H9 (cell line): ENCODE measurements around the gene CNOT10. TPM values are rescaled to one million over a fixed set of nuclear protein-coding genes. Genes with fewer than 3 reads are reported as not detected.
"Not testable (repeated sequence)": the region's sequence is repeated elsewhere in the genome, so short reads cannot be mapped to it uniquely, and the experiment has no call there.

Source experiments
- DNase-seq: peaks from one replicate; pipeline ENCODE4 v3.0.0-alpha.2; 2017
- H2AFZ ChIP-seq: one replicate; pipeline ENCODE4 v1.6.1; 2013; ENCODE audit warnings: mild to moderate bottlenecking, low read length, control low read depth, moderate library complexity
- H2AK5ac ChIP-seq: 2 replicates; pipeline ENCODE4 v1.6.1; 2013; ENCODE audit warnings: low read length, control low read depth, mixed read lengths; ENCODE audit not compliant: insufficient read length
- H2BK120ac ChIP-seq: one replicate; pipeline ENCODE4 v1.6.1; 2013; ENCODE audit warnings: low read depth, mild to moderate bottlenecking, low read length, control low read depth, inconsistent platforms; ENCODE audit not compliant: poor library complexity, severe bottlenecking
- H2BK12ac ChIP-seq: 2 replicates; pipeline ENCODE4 v1.6.1; 2013; ENCODE audit warnings: low read length, control low read depth, mixed read lengths, low read depth; ENCODE audit not compliant: insufficient read length
- H2BK15ac ChIP-seq: 2 replicates; pipeline ENCODE4 v1.6.1; 2013; ENCODE audit warnings: low read depth, low read length, control low read depth
- H2BK20ac ChIP-seq: one replicate; pipeline ENCODE4 v1.6.1; 2013; ENCODE audit warnings: low read depth, mild to moderate bottlenecking, low read length, control low read depth, inconsistent platforms; ENCODE audit not compliant: poor library complexity, severe bottlenecking
- H2BK5ac ChIP-seq: 2 replicates; pipeline ENCODE4 v1.6.1; 2013; ENCODE audit warnings: low read length, control low read depth, mixed read lengths; ENCODE audit not compliant: insufficient read length
- H3K14ac ChIP-seq: 2 replicates; pipeline ENCODE4 v1.6.1; 2013; ENCODE audit warnings: low read length, control low read depth; ENCODE audit not compliant: insufficient read depth
- H3K18ac ChIP-seq: 2 replicates; pipeline ENCODE4 v1.6.1; 2013; ENCODE audit warnings: low read depth, mild to moderate bottlenecking, mixed read lengths, low read length, control low read depth; ENCODE audit not compliant: insufficient read length
- H3K23ac ChIP-seq: 2 replicates; pipeline ENCODE4 v1.6.1; 2013; ENCODE audit warnings: low read length, control low read depth, mixed read lengths, low read depth; ENCODE audit not compliant: insufficient read length
- H3K23me2 ChIP-seq: 2 replicates; pipeline ENCODE4 v1.6.1; 2013; ENCODE audit warnings: low read depth, mild to moderate bottlenecking, mixed read lengths, low read length, control low read depth; ENCODE audit not compliant: insufficient read length, poor library complexity, severe bottlenecking
- H3K27ac ChIP-seq: 2 replicates; pipeline ENCODE4 v1.5.1; 2013; ENCODE audit warnings: low read length, control low read depth, mixed read lengths, low read depth; ENCODE audit not compliant: insufficient read length
- H3K27me3 ChIP-seq: 2 replicates; pipeline ENCODE4 v1.6.1; 2013; ENCODE audit warnings: low read length, control low read depth, inconsistent platforms; ENCODE audit not compliant: insufficient read depth
- H3K4ac ChIP-seq: 2 replicates; pipeline ENCODE4 v1.6.1; 2013; ENCODE audit warnings: low read depth, mild to moderate bottlenecking, control low read depth, inconsistent platforms, low read length, moderate library complexity
- H3K4me1 ChIP-seq: 2 replicates; pipeline ENCODE4 v1.6.1; 2013; ENCODE audit warnings: low read length, control low read depth, inconsistent platforms; ENCODE audit not compliant: insufficient read depth
- H3K4me2 ChIP-seq: 2 replicates; pipeline ENCODE4 v1.6.1; 2013; ENCODE audit warnings: low read length, control low read depth, mixed read lengths; ENCODE audit not compliant: insufficient read length, insufficient read depth
- H3K56ac ChIP-seq: 2 replicates; pipeline ENCODE4 v1.6.1; 2013; ENCODE audit warnings: low read depth, mild to moderate bottlenecking, mixed read lengths, low read length, control low read depth; ENCODE audit not compliant: insufficient read length
- H3K79me1 ChIP-seq: 2 replicates; pipeline ENCODE4 v1.6.1; 2013; ENCODE audit warnings: low read depth, mild to moderate bottlenecking, moderate library complexity, low read length, control low read depth, inconsistent platforms; ENCODE audit not compliant: insufficient read depth, poor library complexity, severe bottlenecking
- H3K79me2 ChIP-seq: 2 replicates; pipeline ENCODE4 v1.6.1; 2013; ENCODE audit warnings: low read length, control low read depth, inconsistent platforms; ENCODE audit not compliant: insufficient read depth
- H3K9ac ChIP-seq: 2 replicates; pipeline ENCODE4 v1.6.1; 2013; ENCODE audit warnings: low read length, control low read depth, mixed read lengths; ENCODE audit not compliant: insufficient read length; ENCODE audit errors: extremely low read depth
- H3K9me3 ChIP-seq: one replicate; pipeline ENCODE4 v1.6.1; 2013; ENCODE audit warnings: low read depth, low read length, inconsistent platforms; ENCODE audit not compliant: control insufficient read depth
- H3T11ph ChIP-seq: one replicate; pipeline ENCODE4 v1.6.1; 2013; ENCODE audit warnings: mild to moderate bottlenecking, low read length, control low read depth, inconsistent platforms
- H4K20me1 ChIP-seq: one replicate; pipeline ENCODE4 v1.6.1; 2013; ENCODE audit not compliant: control insufficient read depth, insufficient read length, insufficient read depth
- H4K5ac ChIP-seq: 2 replicates; pipeline ENCODE4 v1.6.1; 2013; ENCODE audit warnings: low read depth, mild to moderate bottlenecking, mixed read lengths, low read length, control low read depth; ENCODE audit not compliant: insufficient read length
- H4K8ac ChIP-seq: replicated peaks from 2 replicates; pipeline ENCODE4 v1.6.1; 2013; ENCODE audit warnings: low read length, control low read depth, mixed read lengths, low read depth; ENCODE audit not compliant: insufficient read length
- H4K91ac ChIP-seq: 2 replicates; pipeline ENCODE4 v1.6.1; 2013; ENCODE audit warnings: low read depth, mild to moderate bottlenecking, moderate library complexity, mixed read lengths, low read length, control low read depth; ENCODE audit not compliant: insufficient read length
- H3K27ac Mint-ChIP-seq, 3 experiments: 2 replicates in 2 of 3; 3 replicates in 1 of 3; pipeline ENCODE4 v1.8.0; 2020 to 2021; ENCODE audit warnings: mixed read lengths in 3 of 3, mild to moderate bottlenecking in 1 of 3, moderate library complexity in 1 of 3
- H3K27me3 Mint-ChIP-seq: 2 replicates; pipeline ENCODE4 v1.8.0; 2021; ENCODE audit warnings: low read depth, mild to moderate bottlenecking, moderate library complexity, mixed read lengths
- H3K36me3 Mint-ChIP-seq, 3 experiments: 2 replicates in 2 of 3; 3 replicates in 1 of 3; pipeline ENCODE4 v1.8.0; 2020 to 2021; ENCODE audit warnings: low read depth in 3 of 3, mixed read lengths in 3 of 3; ENCODE audit not compliant: insufficient read depth in 1 of 3
- H3K4me1 Mint-ChIP-seq, 2 experiments: 2 replicates each; pipeline ENCODE4 v1.8.0; 2020; ENCODE audit warnings: mixed read lengths in 2 of 2
- H3K4me3 Mint-ChIP-seq, 2 experiments: 2 replicates in 1 of 2; 3 replicates in 1 of 2; pipeline ENCODE4 v1.8.0; 2020 to 2021; ENCODE audit warnings: mild to moderate bottlenecking in 2 of 2, mixed read lengths in 2 of 2, moderate library complexity in 1 of 2
- H3K9me3 Mint-ChIP-seq, 2 experiments: 2 replicates in 1 of 2; 3 replicates in 1 of 2; pipeline ENCODE4 v1.8.0; 2020; ENCODE audit warnings: mild to moderate bottlenecking in 2 of 2, mixed read lengths in 2 of 2, moderate library complexity in 1 of 2
- WGBS: extraction: QIAGEN DNeasy Blood & Tissue Kit; methylation state at CpG from one replicate; pipeline ENCODE4 v1.1.7; 2013; ENCODE audit warnings: missing lambda C conversion rate, low lambda C conversion rate, mixed read lengths; ENCODE audit not compliant: insufficient read length; ENCODE audit errors: extremely low coverage; 5-methylcytosine and 5-hydroxymethylcytosine counted together
- total RNA-seq: library from RNA; stranded (reverse); gene quantifications from 2 replicates; pipeline ENCODE4 v1.2.1, GENCODE V29; 2021
- TF ChIP-seq, protein P1 (sequence below): fragments of 200-600 bp; sonication (generic); conservative IDR thresholded peaks from 3 replicates; pipeline ENCODE4 v1.8.0; 2021; ENCODE audit warnings: antibody characterized with exemption, mild to moderate bottlenecking

The CNOT10 gene
- total RNA-seq, 1 experiment from 2014 or later: 55.4 TPM

DNA sequence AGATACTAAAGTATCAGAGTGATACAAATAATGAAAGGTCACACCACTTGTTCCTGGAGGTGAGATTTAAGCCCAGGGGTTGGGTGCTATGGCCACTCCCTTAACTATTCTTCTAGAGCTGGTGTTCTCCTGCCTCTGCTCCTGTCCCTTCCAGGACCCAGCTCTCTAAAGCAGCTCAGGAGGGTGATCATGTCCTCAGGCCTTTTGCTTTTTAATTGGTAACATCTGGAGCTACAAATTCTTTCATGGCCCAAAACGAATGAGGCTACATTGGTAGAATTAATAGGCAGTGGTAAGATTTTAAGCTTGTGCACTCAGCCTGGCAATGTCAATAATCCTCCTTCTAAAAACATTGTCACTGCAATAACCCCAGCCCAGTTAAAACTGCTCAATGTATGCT lies 38.2 kb upstream of the CNOT10 start:
- H2BK120ac ChIP-seq: no peak overlapping the region
- H3K27ac ChIP-seq: no peak overlapping the region
- no peak overlapping the region for H4K91ac ChIP-seq
- H3K4me2 ChIP-seq: no peak overlapping the region
- H3K18ac ChIP-seq: no peak overlapping the region
- H3T11ph ChIP-seq: no peak overlapping the region
- no peak overlapping the region for H2BK15ac ChIP-seq
- no peak overlapping the region for H3K4me3 Mint-ChIP-seq
- TF ChIP-seq, protein P1, sequence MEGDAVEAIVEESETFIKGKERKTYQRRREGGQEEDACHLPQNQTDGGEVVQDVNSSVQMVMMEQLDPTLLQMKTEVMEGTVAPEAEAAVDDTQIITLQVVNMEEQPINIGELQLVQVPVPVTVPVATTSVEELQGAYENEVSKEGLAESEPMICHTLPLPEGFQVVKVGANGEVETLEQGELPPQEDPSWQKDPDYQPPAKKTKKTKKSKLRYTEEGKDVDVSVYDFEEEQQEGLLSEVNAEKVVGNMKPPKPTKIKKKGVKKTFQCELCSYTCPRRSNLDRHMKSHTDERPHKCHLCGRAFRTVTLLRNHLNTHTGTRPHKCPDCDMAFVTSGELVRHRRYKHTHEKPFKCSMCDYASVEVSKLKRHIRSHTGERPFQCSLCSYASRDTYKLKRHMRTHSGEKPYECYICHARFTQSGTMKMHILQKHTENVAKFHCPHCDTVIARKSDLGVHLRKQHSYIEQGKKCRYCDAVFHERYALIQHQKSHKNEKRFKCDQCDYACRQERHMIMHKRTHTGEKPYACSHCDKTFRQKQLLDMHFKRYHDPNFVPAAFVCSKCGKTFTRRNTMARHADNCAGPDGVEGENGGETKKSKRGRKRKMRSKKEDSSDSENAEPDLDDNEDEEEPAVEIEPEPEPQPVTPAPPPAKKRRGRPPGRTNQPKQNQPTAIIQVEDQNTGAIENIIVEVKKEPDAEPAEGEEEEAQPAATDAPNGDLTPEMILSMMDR: no peak
- H3K4me1 Mint-ChIP-seq: peaks cover 8 to 9% of the 10 kb centered on the region in 2 experiments
- H3K23ac ChIP-seq: no peak overlapping the region
- no peak overlapping the region for H4K8ac ChIP-seq
- no peaks in the 10 kb centered on the region for H3K4me1 ChIP-seq
- H3K9me3 ChIP-seq: no peaks in the 10 kb centered on the region
- no peak overlapping the region for H2AK5ac ChIP-seq
- H3K56ac ChIP-seq: no peak overlapping the region
- H3K23me2 ChIP-seq: no peaks in the 10 kb centered on the region
- H3K79me2 ChIP-seq: no peaks in the 10 kb centered on the region
- no peak for DNase-seq
- H2BK20ac ChIP-seq: no peak overlapping the region
- no peaks in the 10 kb centered on the region; a peak in 1 of 5 replicates for H3K9me3 Mint-ChIP-seq
- H2BK5ac ChIP-seq: no peak overlapping the region
- no peak overlapping the region for H4K5ac ChIP-seq
- no peak overlapping the region; a peak in 1 of 7 replicates for H3K27ac Mint-ChIP-seq
- no peaks in the 10 kb centered on the region for H4K20me1 ChIP-seq
- H3K4ac ChIP-seq: no peak overlapping the region
- H3K36me3 Mint-ChIP-seq: no peaks in the 10 kb centered on the region
- no peaks in the 10 kb centered on the region for H3K79me1 ChIP-seq
- H3K27me3 ChIP-seq: no peaks in the 10 kb centered on the region
- no peak overlapping the region for H2BK12ac ChIP-seq
- no peaks in the 10 kb centered on the region; the same call in 1 of the 2 replicates for H3K27me3 Mint-ChIP-seq
- no CpG with 5 or more reads among the region's 1 CpG for WGBS
- no peak overlapping the region for H3K9ac ChIP-seq
- H2AFZ ChIP-seq: no peak overlapping the region
- H3K14ac ChIP-seq: no peak overlapping the region

DNA sequence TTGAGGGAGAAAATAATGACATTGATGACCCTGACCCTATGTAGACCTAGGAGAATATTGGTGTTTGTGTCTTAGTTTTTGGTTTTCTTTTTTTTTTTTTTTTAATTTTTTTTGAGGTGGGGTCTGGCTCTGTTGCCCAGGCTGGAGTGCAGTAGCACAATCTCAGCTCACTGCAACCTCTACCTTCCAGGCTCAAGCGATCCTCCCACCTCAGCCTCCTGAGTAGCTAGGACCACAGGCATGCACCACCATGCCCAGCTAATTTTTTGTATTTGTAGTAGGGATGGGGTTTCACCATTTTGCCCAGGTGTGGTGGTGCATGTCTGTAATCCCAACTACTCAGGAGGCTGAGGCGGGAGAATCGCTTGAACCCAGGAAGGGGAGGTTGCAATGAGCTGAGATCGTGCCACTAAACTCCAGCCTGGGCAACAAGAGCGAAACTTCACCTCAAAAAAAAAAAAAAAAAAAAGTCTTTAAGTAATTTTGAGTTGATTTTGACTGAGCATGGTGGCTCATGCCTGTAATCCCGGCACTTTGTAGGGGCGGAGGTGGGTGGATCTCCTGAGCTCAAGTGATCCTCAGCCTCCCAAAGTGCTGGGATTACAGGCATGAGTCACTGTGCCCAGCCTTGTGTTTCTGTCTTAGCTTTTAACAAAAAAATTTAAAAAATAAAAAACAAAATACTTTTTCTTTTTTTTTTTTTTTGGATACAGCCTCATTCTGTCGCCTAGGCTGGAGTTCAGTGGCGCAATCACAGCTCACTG lies 32.5 kb upstream of the CNOT10 start:
- H3K79me1 ChIP-seq, H2BK120ac ChIP-seq, H2BK5ac ChIP-seq, H3T11ph ChIP-seq, H3K27me3 Mint-ChIP-seq, H3K79me2 ChIP-seq, H3K56ac ChIP-seq, H2AFZ ChIP-seq, DNase-seq, H4K91ac ChIP-seq, H3K27ac Mint-ChIP-seq, H4K8ac ChIP-seq, H3K14ac ChIP-seq, H2AK5ac ChIP-seq, H3K27me3 ChIP-seq, H3K4ac ChIP-seq, H2BK20ac ChIP-seq, H3K4me1 ChIP-seq, H3K4me2 ChIP-seq, H4K20me1 ChIP-seq, H3K18ac ChIP-seq, H3K9ac ChIP-seq, H3K4me3 Mint-ChIP-seq, H3K36me3 Mint-ChIP-seq, H2BK12ac ChIP-seq, H3K9me3 ChIP-seq, H4K5ac ChIP-seq, H3K23ac ChIP-seq, H3K27ac ChIP-seq, H3K9me3 Mint-ChIP-seq, H2BK15ac ChIP-seq, H3K23me2 ChIP-seq: not testable (repeated sequence)
- no CpG with 5 or more reads among the region's 9 CpGs for WGBS
- peaks cover 10% of the 10 kb centered on the region in 2 experiments for H3K4me1 Mint-ChIP-seq
